Esophagus squamous epithelium (tissue), 4 donors: ENCODE data around the gene FGD2.

Experiments used
- CTCF ChIP-seq, 6 experiments: fragments of 450-650 bp in 4 of 6; fragments of 200-600 bp in 2 of 6; sonication (generic) in 2 of 6; IDR thresholded peaks; one replicate each; pipeline ENCODE4 v1.5.1; 2016 to 2019; ENCODE audit warnings: antibody characterized with exemption in 6 of 6, mild to moderate bottlenecking in 4 of 6, moderate library complexity in 4 of 6
- POLR2A ChIP-seq, 4 donors: fragments of 450-650 bp; IDR thresholded peaks; one replicate each; pipeline ENCODE4 v1.6.1; 2017; ENCODE audit warnings: antibody characterized with exemption in 4 of 4, mild to moderate bottlenecking in 4 of 4, moderate library complexity in 3 of 4

- TF ChIP-seq POLR2A (IDR thresholded peaks at IDR 0.05) (no peak), CTCF (IDR thresholded peaks at IDR 0.05) (no peak)
Measured at GRCh38 chr6:36975231-36976006, 30.0 kb upstream of the FGD2 start.
